HFF-Myc (cell line): ENCODE data around the gene HINT3.

Experiments
- DNase-seq: peaks from one replicate; pipeline ENCODE4 v3.0.0-alpha.2; 2011; ENCODE audit warnings: low read depth; ENCODE audit errors: extremely low read depth
- H3K4me3 ChIP-seq: replicated peaks from 2 replicates; pipeline ENCODE4 v1.5.1; 2011; ENCODE audit warnings: low read depth, mild to moderate bottlenecking, control low read depth, low read length
- CTCF ChIP-seq: IDR thresholded peaks from 2 replicates; pipeline ENCODE4 v1.5.1; 2012; ENCODE audit warnings: mild to moderate bottlenecking, low read depth, low read length, control low read depth; ENCODE audit errors: missing control alignments

Gene HINT3

DNA sequence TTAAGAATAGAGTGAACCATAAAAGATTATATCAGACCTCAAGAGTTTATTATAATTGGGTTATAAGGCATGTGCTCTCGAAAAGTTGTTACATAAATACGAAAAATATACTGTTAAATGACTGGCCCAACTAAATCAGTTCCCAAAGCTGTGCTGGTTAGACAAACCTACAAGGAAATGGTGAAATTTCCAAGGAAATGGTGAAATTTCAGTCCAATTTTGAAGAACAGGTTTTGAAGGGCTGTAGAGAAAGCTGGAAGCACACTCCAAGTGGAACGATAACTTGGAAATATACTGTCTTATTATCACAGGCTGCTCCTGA is 29.4 kb downstream of the HINT3 start:
- no peak for TF ChIP-seq CTCF
- no peak for DNase-seq
- peak overlapping the region; percentile 84 for H3K4me3 ChIP-seq

- TF ChIP-seq CTCF = no peak
- DNase-seq = peak; percentile 66
- peak within 1 kb of the TSS; percentile 84 for H3K4me3 ChIP-seq
Observed at GRCh38 chr6:125986301-125987025, 29.9 kb downstream of the HINT3 start, which contains the start of gene TRMT11. TRMT11 (plus strand) TSS chr6:125986540; CDS start chr6:125986551, 11 bp downstream.

DNA sequence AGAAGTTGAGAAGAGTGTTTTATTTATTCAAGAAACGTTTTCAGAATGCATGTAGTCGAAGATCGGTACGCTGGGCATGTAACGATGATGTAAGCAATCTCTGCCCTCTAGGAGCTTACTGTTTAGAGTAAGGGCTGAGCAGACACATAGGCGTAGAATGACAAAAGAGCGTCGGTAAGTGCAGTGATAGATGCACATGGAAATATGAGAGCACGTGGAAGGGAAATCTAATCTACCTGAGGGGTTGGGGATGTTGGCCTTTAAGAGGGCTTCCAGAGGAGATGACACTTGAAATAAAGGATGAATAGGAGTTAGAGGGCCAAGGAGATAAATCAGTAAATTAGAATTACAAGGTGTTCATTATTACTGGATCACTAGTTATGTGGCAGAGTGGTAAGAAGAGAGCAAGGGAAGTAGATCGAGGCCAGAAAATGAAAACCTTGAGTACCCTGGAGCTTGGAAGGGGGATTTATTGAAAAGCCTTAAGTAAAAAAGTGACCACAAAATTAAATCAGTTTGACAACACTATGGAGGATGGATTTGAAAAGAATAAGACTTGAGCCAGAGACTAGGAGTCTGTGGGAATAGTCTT is 30.6 kb downstream of the HINT3 start:
- TF ChIP-seq CTCF = no peak
- peak overlapping the region; percentile 84 for H3K4me3 ChIP-seq
- no peak for DNase-seq

- DNase-seq = no peak
- no peak for TF ChIP-seq CTCF
- H3K4me3 ChIP-seq = peak overlapping the region; percentile 84
Observed at GRCh38 chr6:125988280-125988679, 31.7 kb downstream of the HINT3 start.

GRCh38 chr6:125989631-125990030 is 33.1 kb downstream of the HINT3 start:
- no peak for DNase-seq
- TF ChIP-seq CTCF = no peak
- H3K4me3 ChIP-seq = peak overlapping the region; percentile 14

GRCh38 chr6:125991653-125992052 is 35.1 kb downstream of the HINT3 start:
- H3K4me3 ChIP-seq = no peak overlapping the region
- no peak for TF ChIP-seq CTCF
- no peak for DNase-seq
